GM12878 (cell line): ENCODE data around the gene SEMA3G.

Experiments
- CTCF ChIP-seq, 3 experiments: IDR thresholded peaks in 2 of 3; conservative IDR thresholded peaks in 1 of 3; 2 replicates each; pipeline ENCODE4 v1.5.1; 2011; ENCODE audit warnings: low read depth in 3 of 3, low read length in 3 of 3, mild to moderate bottlenecking in 3 of 3, control low read depth in 2 of 3, moderate library complexity in 2 of 3, inconsistent platforms in 1 of 3, mixed read lengths in 1 of 3; ENCODE audit not compliant: control insufficient read depth in 2 of 3, insufficient read depth in 1 of 3; ENCODE audit errors: extremely low read depth in 1 of 3
- TAF1 ChIP-seq: IDR thresholded peaks from 2 replicates; pipeline ENCODE4 v1.6.1; 2011; ENCODE audit warnings: mild to moderate bottlenecking, low read depth, low read length, borderline replicate concordance

- TF ChIP-seq CTCF (IDR thresholded peaks at IDR 0.05 in 2 of 3, conservative IDR thresholded peaks at IDR 0.05 in 1 of 3; ENCODE audit: control insufficient read depth in 2 of 3, extremely low read depth in 1 of 3, insufficient read depth in 1 of 3, low read depth in 3 of 3, low read length in 3 of 3) (no peak), TAF1 (no peak)
Observed at GRCh38 chr3:52456169-52456799, 11.4 kb upstream of the SEMA3G start.
